Measurements from ENCODE around the gene LRPAP1. TPM values are rescaled to one million over a fixed set of nuclear protein-coding genes. Genes with fewer than 3 reads are reported as not detected.
"Not testable (repeated sequence)": the region's sequence is repeated elsewhere in the genome, so short reads cannot be mapped to it uniquely, and the experiment has no call there.

Gene LRPAP1
- total RNA-seq, 1 experiment from 2014 or later: 110 TPM

DNA sequence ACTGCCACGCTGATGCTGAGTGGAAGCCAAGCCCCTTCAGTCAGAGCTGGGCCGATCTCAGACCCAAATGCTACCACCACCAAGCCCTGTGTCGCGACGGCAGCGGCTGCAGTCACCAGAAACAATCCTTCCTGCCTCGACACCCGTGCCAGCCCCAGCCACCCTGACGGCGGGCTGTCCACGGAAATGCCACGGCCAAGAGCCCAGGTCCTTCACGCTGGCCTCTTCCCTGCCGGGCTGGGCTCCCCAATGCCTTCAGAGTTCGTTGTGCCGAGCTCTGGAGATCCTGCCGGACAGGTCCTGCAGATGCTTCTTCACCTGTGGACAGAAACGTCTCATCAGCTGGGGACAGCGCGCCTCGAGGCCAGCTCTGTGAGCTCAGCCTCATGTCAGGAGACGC is 19.5 kb downstream of the LRPAP1 start:
- Histone ChIP-seq H3K36me3 (ENCODE audit: control insufficient read depth, insufficient read depth, low read length) (no peaks in the 10 kb centered on the region), H3K9me3 (ENCODE audit: control insufficient read depth, insufficient read depth, low read depth, low read length) (no peaks in the 10 kb centered on the region), H3K27me3 (ENCODE audit: control insufficient read depth, insufficient read depth, low read length) (no peaks in the 10 kb centered on the region), H3K4me3 (ENCODE audit: low read depth in 2 of 2, low read length in 2 of 2) (no peak overlapping the region), H3K27ac (ENCODE audit: low read length) (no peak overlapping the region), H3K4me1 (ENCODE audit: control insufficient read depth, insufficient read depth, low read length) (no peaks in the 10 kb centered on the region)
- POLR2A ChIA-PET: no interaction called here
- no TSS peak for BruUV-seq (replicated peaks)
- CTCF ChIA-PET: no interaction called here
- intact Hi-C loops (cut with micrococcal nuclease; ENCODE audit: unreplicated experiment) (no loop called here), in situ Hi-C loops (cut with HindIII; ENCODE audit: low pct_unique_long_range_greater_than_20kb, low sequenced_read_pairs) (no loop called here)
- TF ChIP-seq SIN3A (IDR thresholded peaks at IDR 0.05; ENCODE audit: borderline replicate concordance, insufficient read depth, low read depth, low read length) (no peak), POLR2AphosphoS5 (IDR thresholded peaks at IDR 0.05; ENCODE audit: low read depth, low read length) (no peak), TCF7L2 (IDR thresholded peaks at IDR 0.05; ENCODE audit: low read depth, low read length) (no peak)
- TF ChIP-seq, protein P1, sequence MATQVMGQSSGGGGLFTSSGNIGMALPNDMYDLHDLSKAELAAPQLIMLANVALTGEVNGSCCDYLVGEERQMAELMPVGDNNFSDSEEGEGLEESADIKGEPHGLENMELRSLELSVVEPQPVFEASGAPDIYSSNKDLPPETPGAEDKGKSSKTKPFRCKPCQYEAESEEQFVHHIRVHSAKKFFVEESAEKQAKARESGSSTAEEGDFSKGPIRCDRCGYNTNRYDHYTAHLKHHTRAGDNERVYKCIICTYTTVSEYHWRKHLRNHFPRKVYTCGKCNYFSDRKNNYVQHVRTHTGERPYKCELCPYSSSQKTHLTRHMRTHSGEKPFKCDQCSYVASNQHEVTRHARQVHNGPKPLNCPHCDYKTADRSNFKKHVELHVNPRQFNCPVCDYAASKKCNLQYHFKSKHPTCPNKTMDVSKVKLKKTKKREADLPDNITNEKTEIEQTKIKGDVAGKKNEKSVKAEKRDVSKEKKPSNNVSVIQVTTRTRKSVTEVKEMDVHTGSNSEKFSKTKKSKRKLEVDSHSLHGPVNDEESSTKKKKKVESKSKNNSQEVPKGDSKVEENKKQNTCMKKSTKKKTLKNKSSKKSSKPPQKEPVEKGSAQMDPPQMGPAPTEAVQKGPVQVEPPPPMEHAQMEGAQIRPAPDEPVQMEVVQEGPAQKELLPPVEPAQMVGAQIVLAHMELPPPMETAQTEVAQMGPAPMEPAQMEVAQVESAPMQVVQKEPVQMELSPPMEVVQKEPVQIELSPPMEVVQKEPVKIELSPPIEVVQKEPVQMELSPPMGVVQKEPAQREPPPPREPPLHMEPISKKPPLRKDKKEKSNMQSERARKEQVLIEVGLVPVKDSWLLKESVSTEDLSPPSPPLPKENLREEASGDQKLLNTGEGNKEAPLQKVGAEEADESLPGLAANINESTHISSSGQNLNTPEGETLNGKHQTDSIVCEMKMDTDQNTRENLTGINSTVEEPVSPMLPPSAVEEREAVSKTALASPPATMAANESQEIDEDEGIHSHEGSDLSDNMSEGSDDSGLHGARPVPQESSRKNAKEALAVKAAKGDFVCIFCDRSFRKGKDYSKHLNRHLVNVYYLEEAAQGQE (IDR thresholded peaks at IDR 0.05; ENCODE audit: insufficient read depth in 1 of 2, low read depth in 2 of 2, low read length in 1 of 2): no peak
- TF ChIP-seq, protein P2, sequence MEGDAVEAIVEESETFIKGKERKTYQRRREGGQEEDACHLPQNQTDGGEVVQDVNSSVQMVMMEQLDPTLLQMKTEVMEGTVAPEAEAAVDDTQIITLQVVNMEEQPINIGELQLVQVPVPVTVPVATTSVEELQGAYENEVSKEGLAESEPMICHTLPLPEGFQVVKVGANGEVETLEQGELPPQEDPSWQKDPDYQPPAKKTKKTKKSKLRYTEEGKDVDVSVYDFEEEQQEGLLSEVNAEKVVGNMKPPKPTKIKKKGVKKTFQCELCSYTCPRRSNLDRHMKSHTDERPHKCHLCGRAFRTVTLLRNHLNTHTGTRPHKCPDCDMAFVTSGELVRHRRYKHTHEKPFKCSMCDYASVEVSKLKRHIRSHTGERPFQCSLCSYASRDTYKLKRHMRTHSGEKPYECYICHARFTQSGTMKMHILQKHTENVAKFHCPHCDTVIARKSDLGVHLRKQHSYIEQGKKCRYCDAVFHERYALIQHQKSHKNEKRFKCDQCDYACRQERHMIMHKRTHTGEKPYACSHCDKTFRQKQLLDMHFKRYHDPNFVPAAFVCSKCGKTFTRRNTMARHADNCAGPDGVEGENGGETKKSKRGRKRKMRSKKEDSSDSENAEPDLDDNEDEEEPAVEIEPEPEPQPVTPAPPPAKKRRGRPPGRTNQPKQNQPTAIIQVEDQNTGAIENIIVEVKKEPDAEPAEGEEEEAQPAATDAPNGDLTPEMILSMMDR (IDR thresholded peaks at IDR 0.05): no peak
- no peak for DNase-seq (ENCODE audit: low read depth, low spot score)
- ATAC-seq: no peak

DNA sequence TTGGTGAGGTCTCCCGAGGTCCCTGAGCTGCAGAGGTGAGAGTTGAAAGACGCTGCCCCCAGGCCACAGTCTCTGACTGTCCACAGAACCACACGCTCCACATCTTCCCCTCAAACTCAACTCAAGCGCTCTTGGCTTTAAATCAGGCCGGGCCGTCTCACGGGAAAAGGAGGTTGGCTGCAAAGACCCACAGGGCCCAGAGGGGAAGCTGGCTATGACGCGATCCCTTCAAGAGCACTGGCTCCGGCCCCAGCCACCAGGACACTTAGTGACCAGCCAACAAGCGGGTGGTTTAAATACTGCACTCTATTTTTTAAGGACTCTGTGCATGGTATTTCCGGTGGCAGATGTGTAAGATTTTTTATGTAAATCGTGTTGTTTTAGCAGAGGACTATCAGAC is 19.9 kb downstream of the LRPAP1 start:
- in situ Hi-C loops (cut with HindIII; ENCODE audit: low pct_unique_long_range_greater_than_20kb, low sequenced_read_pairs): no loop called here
- Histone ChIP-seq H3K9me3 (ENCODE audit: control insufficient read depth, insufficient read depth, low read depth, low read length) (no peaks in the 10 kb centered on the region), H3K4me3 (ENCODE audit: low read depth in 2 of 2, low read length in 2 of 2) (no peak overlapping the region), H3K4me1 (ENCODE audit: control insufficient read depth, insufficient read depth, low read length) (no peaks in the 10 kb centered on the region), H3K36me3 (ENCODE audit: control insufficient read depth, insufficient read depth, low read length) (no peaks in the 10 kb centered on the region), H3K27ac (ENCODE audit: low read length) (no peak overlapping the region), H3K27me3 (ENCODE audit: control insufficient read depth, insufficient read depth, low read length) (no peaks in the 10 kb centered on the region)
- ATAC-seq (no peak), DNase-seq (ENCODE audit: low read depth, low spot score) (no peak)
- TF ChIP-seq TCF7L2 (IDR thresholded peaks at IDR 0.05; ENCODE audit: low read depth, low read length) (no peak), SIN3A (IDR thresholded peaks at IDR 0.05; ENCODE audit: borderline replicate concordance, insufficient read depth, low read depth, low read length) (no peak), POLR2AphosphoS5 (IDR thresholded peaks at IDR 0.05; ENCODE audit: low read depth, low read length) (no peak)
- TF ChIP-seq, protein P1 (IDR thresholded peaks at IDR 0.05; ENCODE audit: insufficient read depth in 1 of 2, low read depth in 2 of 2, low read length in 1 of 2): no peak
- TF ChIP-seq, protein P2 (IDR thresholded peaks at IDR 0.05): no peak
- ChIA-PET POLR2A (no interaction called here), CTCF (no interaction called here)
- intact Hi-C loops (cut with micrococcal nuclease; ENCODE audit: unreplicated experiment): no loop called here
- no TSS peak for BruUV-seq (replicated peaks)

DNA sequence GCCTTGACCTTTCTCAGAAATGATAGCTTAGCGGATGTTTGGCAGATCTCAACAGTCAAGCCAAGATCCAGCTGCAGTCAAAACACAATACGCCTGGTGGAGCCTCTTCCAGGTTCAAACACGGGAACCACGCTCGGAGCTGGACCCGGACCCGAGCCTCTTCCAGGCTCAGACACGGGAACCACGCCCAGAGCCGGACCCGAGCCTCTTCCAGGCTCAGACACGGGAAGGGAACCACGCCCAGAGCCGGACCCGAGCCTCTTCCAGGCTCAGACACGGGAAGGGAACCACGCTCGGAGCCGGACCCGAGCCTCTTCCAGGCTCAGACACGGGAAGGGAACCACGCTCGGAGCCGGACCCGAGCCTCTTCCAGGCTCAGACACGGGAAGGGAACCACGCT is 20.6 kb downstream of the LRPAP1 start:
- POLR2A ChIA-PET; H3K36me3 ChIP-seq (ENCODE audit: control insufficient read depth, insufficient read depth, low read length); H3K27me3 ChIP-seq (ENCODE audit: control insufficient read depth, insufficient read depth, low read length); CTCF ChIA-PET; H3K4me3 ChIP-seq (ENCODE audit: low read depth in 2 of 2, low read length in 2 of 2); BruUV-seq (replicated peaks); intact Hi-C loops (cut with micrococcal nuclease; ENCODE audit: unreplicated experiment); ATAC-seq; in situ Hi-C loops (cut with HindIII; ENCODE audit: low pct_unique_long_range_greater_than_20kb, low sequenced_read_pairs); H3K27ac ChIP-seq (ENCODE audit: low read length); H3K4me1 ChIP-seq (ENCODE audit: control insufficient read depth, insufficient read depth, low read length); H3K9me3 ChIP-seq (ENCODE audit: control insufficient read depth, insufficient read depth, low read depth, low read length); DNase-seq (ENCODE audit: low read depth, low spot score): not testable (repeated sequence)

Measured in Panc1 (cell line).